Measurements from ENCODE around the gene KMT5B. TPM values are rescaled to one million over a fixed set of nuclear protein-coding genes. Genes with fewer than 3 reads are reported as not detected.

The KMT5B gene
- total RNA-seq, 1 experiment from 2014 or later: 4.7 TPM

- peak; percentile 55 for DNase-seq
- Histone ChIP-seq H3K9me3 (no peaks in the 10 kb centered on the region), H3K4me3 (peak overlapping the region; percentile 53), H3K36me3 (no peaks in the 10 kb centered on the region), H3K27me3 (no peaks in the 10 kb centered on the region)
These were observed 92.6 kb downstream of the KMT5B start for GRCh38 chr11:68120273-68121066.

- Histone ChIP-seq H3K36me3 (no peaks in the 10 kb centered on the region), H3K27me3 (no peaks in the 10 kb centered on the region), H3K9me3 (no peaks in the 10 kb centered on the region), H3K4me3 (no peak overlapping the region)
- DNase-seq: no peak
These were observed 94.2 kb downstream of the KMT5B start for GRCh38 chr11:68118706-68119448.

- H3K36me3 ChIP-seq: no peaks in the 10 kb centered on the region
- DNase-seq: no peak
These were observed 95.1 kb downstream of the KMT5B start for GRCh38 chr11:68117853-68118470.

GRCh38 chr11:68116974-68117373 lies 96.1 kb downstream of the KMT5B start:
- DNase-seq: no peak
- Histone ChIP-seq H3K4me3 (no peak overlapping the region), H3K9me3 (no peaks in the 10 kb centered on the region), H3K27me3 (no peaks in the 10 kb centered on the region), H3K36me3 (no peaks in the 10 kb centered on the region)

More at GRCh38 chr11:68117853-68118470, 95.1 kb downstream of the KMT5B start:
- no peaks in the 10 kb centered on the region for H3K27me3 ChIP-seq
- H3K4me3 ChIP-seq: no peak overlapping the region
- H3K9me3 ChIP-seq: no peaks in the 10 kb centered on the region

GRCh38 chr11:68116126-68116525 lies 97.0 kb downstream of the KMT5B start:
- H3K36me3 ChIP-seq: no peaks in the 10 kb centered on the region

GRCh38 chr11:68115285-68115684 lies 97.8 kb downstream of the KMT5B start:
- no peak overlapping the region for H3K4me3 ChIP-seq
- H3K36me3 ChIP-seq: no peaks in the 10 kb centered on the region
- DNase-seq: no peak
- H3K9me3 ChIP-seq: no peaks in the 10 kb centered on the region
- H3K27me3 ChIP-seq: no peaks in the 10 kb centered on the region

More at GRCh38 chr11:68116126-68116525, 97.0 kb downstream of the KMT5B start:
- Histone ChIP-seq H3K4me3 (no peak overlapping the region), H3K27me3 (no peaks in the 10 kb centered on the region), H3K9me3 (no peaks in the 10 kb centered on the region)
- DNase-seq: no peak

- no peaks in the 10 kb centered on the region for H3K9me3 ChIP-seq
- H3K36me3 ChIP-seq: no peaks in the 10 kb centered on the region
- H3K27me3 ChIP-seq: no peaks in the 10 kb centered on the region
- DNase-seq: no peak
- no peak overlapping the region for H3K4me3 ChIP-seq
These were observed 99.1 kb downstream of the KMT5B start for GRCh38 chr11:68113986-68114385.

GRCh38 chr11:68107689-68108088 lies 105.4 kb downstream of the KMT5B start:
- Histone ChIP-seq H3K9me3 (no peaks in the 10 kb centered on the region), H3K4me3 (no peak overlapping the region), H3K36me3 (no peaks in the 10 kb centered on the region), H3K27me3 (no peaks in the 10 kb centered on the region)
- no peak for DNase-seq

- H3K9me3 ChIP-seq: no peaks in the 10 kb centered on the region
- no peaks in the 10 kb centered on the region for H3K36me3 ChIP-seq
- no peak overlapping the region for H3K4me3 ChIP-seq
- DNase-seq: no peak
- H3K27me3 ChIP-seq: no peaks in the 10 kb centered on the region
These were observed 106.7 kb downstream of the KMT5B start for GRCh38 chr11:68106165-68106940.

Other genes with a start within 250 kb of the KMT5B start
- 21.0 and 37.7 TPM in 2 replicates for gene UNC93B1, start 209.2 kb downstream of the KMT5B start, total RNA-seq (2014; rRNA removed; shearing (Covaris generic); ENCODE audit: low replicate concordance)
- gene ALDH3B1, start 203.0 kb downstream of the KMT5B start, total RNA-seq (2014; rRNA removed; shearing (Covaris generic); ENCODE audit: low replicate concordance): 7.5 and 14.0 TPM in 2 replicates
- 218 and 256 TPM in 2 replicates for gene NDUFS8, start 182.6 kb downstream of the KMT5B start, total RNA-seq (2014; rRNA removed; shearing (Covaris generic); ENCODE audit: low replicate concordance)
- 26.4 and 36.9 TPM in 2 replicates for gene TCIRG1, start 174.3 kb downstream of the KMT5B start, total RNA-seq (2014; rRNA removed; shearing (Covaris generic); ENCODE audit: low replicate concordance)
- gene CHKA, start 91.9 kb downstream of the KMT5B start, total RNA-seq (2014; rRNA removed; shearing (Covaris generic); ENCODE audit: low replicate concordance): 6.8 and 12.9 TPM in 2 replicates
- 26.3 and 30.3 TPM in 2 replicates for gene C11orf24, start 58.7 kb upstream of the KMT5B start, total RNA-seq (2014; rRNA removed; shearing (Covaris generic); ENCODE audit: low replicate concordance)
- gene LRP5, start 99.3 kb upstream of the KMT5B start, total RNA-seq (2014; rRNA removed; shearing (Covaris generic); ENCODE audit: low replicate concordance): 16.9 and 23.5 TPM in 2 replicates
- gene PPP6R3, start 247.5 kb upstream of the KMT5B start, total RNA-seq (2014; rRNA removed; shearing (Covaris generic); ENCODE audit: low replicate concordance): 68.5 and 143 TPM in 2 replicates